SK-N-SH (cell line): Measurements from ENCODE around the gene SPO11. TPM values are rescaled to one million over a fixed set of nuclear protein-coding genes. Genes with fewer than 3 reads are reported as not detected.

Source experiments
- CTCF ChIA-PET: fragments of 300-600, 350-600 bp; formaldehyde crosslinking; extraction: SDS; loops from one replicate; lab custom pipeline; 2021; lab: Yijun Ruan, JAX
- POLR2A ChIA-PET: fragments of 350-600 bp; sonication (Branson Sonifier 250); formaldehyde crosslinking; extraction: SDS; loops from one replicate; lab custom pipeline; 2020; ENCODE audit warnings: antibody characterized with exemption, inconsistent platforms; lab: Yijun Ruan, JAX
- DNase-seq: peaks from one replicate; pipeline ENCODE4 v3.0.0; 2012
- H2AFZ ChIP-seq: fragments of 200-600 bp; sonication (generic); 2 replicates; pipeline ENCODE4 v1.8.1; 2016; ENCODE audit warnings: antibody characterized with exemption, mild to moderate bottlenecking, low read depth
- H3F3A ChIP-seq: fragments of 200-600 bp; sonication (generic); replicated peaks from 2 replicates; pipeline ENCODE3; 2016; ENCODE audit warnings: antibody characterized with exemption, mild to moderate bottlenecking; ENCODE audit not compliant: insufficient read depth
- H3K27ac ChIP-seq, 2 experiments: fragments of 200-500 bp in 1 of 2; fragments of 200-600 bp in 1 of 2; sonication (Bioruptor generic) in 1 of 2; sonication (generic), shearing (Covaris generic) in 1 of 2; 2 replicates each; pipeline versions ENCODE4 v1.5.1 to v1.6.1; 2014 to 2016; ENCODE audit warnings: low read depth in 2 of 2, inconsistent platforms in 1 of 2, low read length in 1 of 2, mild to moderate bottlenecking in 1 of 2, mixed read lengths in 1 of 2
- H3K27me3 ChIP-seq: fragments of 200-600 bp; sonication (generic), shearing (Covaris generic); 2 replicates; pipeline ENCODE4 v1.6.1; 2016; ENCODE audit warnings: mixed run types; ENCODE audit not compliant: insufficient read depth
- H3K36me3 ChIP-seq, 2 experiments: fragments of 200-500 bp in 1 of 2; fragments of 200-600 bp in 1 of 2; sonication (Bioruptor generic) in 1 of 2; sonication (generic) in 1 of 2; replicated peaks in 1 of 2; 2 replicates each; pipeline versions ENCODE3 to v1.5.1; 2014 to 2016; ENCODE audit warnings: low read length in 1 of 2, mild to moderate bottlenecking in 1 of 2; ENCODE audit not compliant: insufficient read depth in 2 of 2, control insufficient read depth in 1 of 2
- H3K4me1 ChIP-seq, 2 experiments: fragments of 200-500 bp in 1 of 2; fragments of 200-600 bp in 1 of 2; sonication (Bioruptor generic) in 1 of 2; sonication (generic), shearing (Covaris generic) in 1 of 2; 2 replicates each; pipeline versions ENCODE4 v1.5.1 to v1.6.1; 2014 to 2016; ENCODE audit warnings: low read depth in 1 of 2, low read length in 1 of 2, mixed run types in 1 of 2; ENCODE audit not compliant: insufficient read depth in 2 of 2, control insufficient read depth in 1 of 2
- H3K4me2 ChIP-seq: fragments of 200-600 bp; sonication (generic), shearing (Covaris generic); 2 replicates; pipeline ENCODE4 v1.6.1; 2017; ENCODE audit warnings: mixed run types
- H3K4me3 ChIP-seq, 2 experiments: fragments of 200-500 bp in 1 of 2; fragments of 200-600 bp in 1 of 2; sonication (Bioruptor generic) in 1 of 2; sonication (generic), shearing (Covaris generic) in 1 of 2; 2 replicates each; pipeline versions ENCODE4 v1.5.1 to v1.8.1; 2014 to 2016; ENCODE audit warnings: low read depth in 2 of 2, inconsistent platforms in 1 of 2, low read length in 1 of 2, mild to moderate bottlenecking in 1 of 2, mixed read lengths in 1 of 2, moderate library complexity in 1 of 2
- H3K79me2 ChIP-seq: fragments of 200-600 bp; sonication (generic); 2 replicates; pipeline ENCODE4 v1.8.1; 2017; ENCODE audit warnings: mild to moderate bottlenecking; ENCODE audit not compliant: insufficient read depth
- H3K9ac ChIP-seq: fragments of 200-600 bp; sonication (generic); 2 replicates; pipeline ENCODE4 v1.6.1; 2017; ENCODE audit warnings: mixed run types
- H3K9me2 ChIP-seq: fragments of 200-600 bp; sonication (generic); 2 replicates; pipeline ENCODE4 v1.6.1; 2017; ENCODE audit warnings: mixed run types
- H3K9me3 ChIP-seq: fragments of 200-600 bp; sonication (generic); 2 replicates; pipeline ENCODE4 v1.6.1; 2017; ENCODE audit warnings: mixed run types, mild to moderate bottlenecking, moderate library complexity
- H4K20me1 ChIP-seq: fragments of 200-600 bp; sonication (generic); 2 replicates; pipeline ENCODE4 v1.6.1; 2017; ENCODE audit warnings: mild to moderate bottlenecking, mixed run types; ENCODE audit not compliant: insufficient read depth
- FOXM1 ChIP-seq: IDR thresholded peaks from 2 replicates; pipeline ENCODE4 v1.4.0; 2012; ENCODE audit warnings: low read depth, mild to moderate bottlenecking
- GABPA ChIP-seq: IDR thresholded peaks from 2 replicates; pipeline ENCODE4 v1.4.0; 2012; ENCODE audit warnings: low read depth, mild to moderate bottlenecking
- GATA2 ChIP-seq: sonication (generic); formaldehyde crosslinking; IDR thresholded peaks from 2 replicates; pipeline ENCODE4 v1.5.0; 2020; ENCODE audit warnings: mild to moderate bottlenecking, missing genetic modification reagents
- MXI1 ChIP-seq: IDR thresholded peaks from 2 replicates; pipeline ENCODE4 v1.6.1; 2012; ENCODE audit warnings: mild to moderate bottlenecking, low read depth, low read length, improper control_type of control experiment
- NRF1 ChIP-seq: IDR thresholded peaks from 2 replicates; pipeline ENCODE4 v1.6.1; 2012; ENCODE audit warnings: low read depth, mild to moderate bottlenecking, low read length
- POLR2AphosphoS5 ChIP-seq: IDR thresholded peaks from 2 replicates; pipeline ENCODE4 v1.6.1; 2012; ENCODE audit warnings: low read depth, low read length
- RAD21 ChIP-seq: IDR thresholded peaks from 2 replicates; pipeline ENCODE4 v1.6.1; 2012; ENCODE audit warnings: mild to moderate bottlenecking, low read length
- RCOR1 ChIP-seq: fragments of 150-350 bp; IDR thresholded peaks from 2 replicates; pipeline ENCODE4 v1.6.1; 2017; ENCODE audit warnings: antibody characterized with exemption, low read length
- SIN3A ChIP-seq: IDR thresholded peaks from 2 replicates; pipeline ENCODE4 v1.6.1; 2012; ENCODE audit warnings: low read depth, mild to moderate bottlenecking, low read length, moderate library complexity, borderline replicate concordance
- TEAD4 ChIP-seq: IDR thresholded peaks from 2 replicates; pipeline ENCODE4 v1.4.0; 2012; ENCODE audit warnings: mild to moderate bottlenecking, borderline replicate concordance; ENCODE audit not compliant: insufficient read depth
- YY1 ChIP-seq: IDR thresholded peaks from 2 replicates; pipeline ENCODE4 v1.4.0; 2012; ENCODE audit warnings: low read depth, mild to moderate bottlenecking
- WGBS: methylation state at CpG from one replicate; pipeline ENCODE4 v1.1.6; 2017; ENCODE audit warnings: low lambda C conversion rate; 5-methylcytosine and 5-hydroxymethylcytosine counted together
- polyA plus RNA-seq, 3 experiments: library from polyadenylated mRNA; depleted of rRNA; stranded (reverse); fragments of >200 nt; gene quantifications; 2 replicates each; pipeline ENCODE4 v1.2.3, GENCODE V29; 2012
- TF ChIP-seq, protein P1 (sequence below): IDR thresholded peaks from 2 replicates; pipeline ENCODE4 v1.4.0; 2012; ENCODE audit warnings: low read depth, borderline replicate concordance
- TF ChIP-seq, protein P2 (sequence below): IDR thresholded peaks from 2 replicates; pipeline ENCODE4 v1.4.0; 2012; ENCODE audit warnings: low read depth, borderline replicate concordance
- TF ChIP-seq, protein P3 (sequence below): fragments of 150-350 bp; IDR thresholded peaks from 2 replicates; pipeline ENCODE4 v1.6.1; 2017; ENCODE audit warnings: antibody characterized with exemption, low read length, low read depth, borderline replicate concordance

SPO11 gene
- polyA plus RNA-seq, 1 of the 3 experiments (the other 2 are of a cell fraction) = not detected

- TF ChIP-seq, protein P1, sequence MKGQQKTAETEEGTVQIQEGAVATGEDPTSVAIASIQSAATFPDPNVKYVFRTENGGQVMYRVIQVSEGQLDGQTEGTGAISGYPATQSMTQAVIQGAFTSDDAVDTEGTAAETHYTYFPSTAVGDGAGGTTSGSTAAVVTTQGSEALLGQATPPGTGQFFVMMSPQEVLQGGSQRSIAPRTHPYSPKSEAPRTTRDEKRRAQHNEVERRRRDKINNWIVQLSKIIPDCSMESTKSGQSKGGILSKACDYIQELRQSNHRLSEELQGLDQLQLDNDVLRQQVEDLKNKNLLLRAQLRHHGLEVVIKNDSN = no peak
- TF ChIP-seq NRF1 = no peak
- no peak for TF ChIP-seq FOXM1
- no peak for TF ChIP-seq RAD21
- TF ChIP-seq, protein P2, sequence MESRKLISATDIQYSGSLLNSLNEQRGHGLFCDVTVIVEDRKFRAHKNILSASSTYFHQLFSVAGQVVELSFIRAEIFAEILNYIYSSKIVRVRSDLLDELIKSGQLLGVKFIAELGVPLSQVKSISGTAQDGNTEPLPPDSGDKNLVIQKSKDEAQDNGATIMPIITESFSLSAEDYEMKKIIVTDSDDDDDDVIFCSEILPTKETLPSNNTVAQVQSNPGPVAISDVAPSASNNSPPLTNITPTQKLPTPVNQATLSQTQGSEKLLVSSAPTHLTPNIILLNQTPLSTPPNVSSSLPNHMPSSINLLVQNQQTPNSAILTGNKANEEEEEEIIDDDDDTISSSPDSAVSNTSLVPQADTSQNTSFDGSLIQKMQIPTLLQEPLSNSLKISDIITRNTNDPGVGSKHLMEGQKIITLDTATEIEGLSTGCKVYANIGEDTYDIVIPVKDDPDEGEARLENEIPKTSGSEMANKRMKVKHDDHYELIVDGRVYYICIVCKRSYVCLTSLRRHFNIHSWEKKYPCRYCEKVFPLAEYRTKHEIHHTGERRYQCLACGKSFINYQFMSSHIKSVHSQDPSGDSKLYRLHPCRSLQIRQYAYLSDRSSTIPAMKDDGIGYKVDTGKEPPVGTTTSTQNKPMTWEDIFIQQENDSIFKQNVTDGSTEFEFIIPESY = no peak
These were observed 3.8 kb upstream of the SPO11 start (continued) for GRCh38 chr20:57325632-57326356.

GRCh38 chr20:57326667-57327455 is 2.7 kb upstream of the SPO11 start:
- 0 out of 2 replicates have a peak, but pooled peaks cover 3% of the 10 kb centered on the region for H3K27me3 ChIP-seq
- no peak overlapping the region for H3K9ac ChIP-seq
- H3F3A ChIP-seq = no peaks in the 10 kb centered on the region
- H3K36me3 ChIP-seq = no peaks in the 10 kb centered on the region
- ChIA-PET CTCF (interaction anchor here (1.0 to 14.4 kb wide), 4 partner anchors 15 to 235 kb away, joined by 3 to 128 read pairs (median 42); no protein-coding TSS in a partner anchor), POLR2A (no interaction called here)
- H3K4me1 ChIP-seq = peaks cover 0 to 6% of the 10 kb centered on the region in 2 experiments; a peak in 1 of 4 replicates
- H3K4me3 ChIP-seq = no peak overlapping the region
- H3K79me2 ChIP-seq = no peaks in the 10 kb centered on the region
- H2AFZ ChIP-seq = no peak overlapping the region
- H3K9me3 ChIP-seq = no peaks in the 10 kb centered on the region
- H3K4me2 ChIP-seq = no peak overlapping the region
- H4K20me1 ChIP-seq = no peaks in the 10 kb centered on the region
- no peak for DNase-seq
- TF ChIP-seq GABPA (no peak), TEAD4 (no peak), POLR2AphosphoS5 (no peak), MXI1 (no peak), SIN3A (no peak), RCOR1 (no peak), YY1 (no peak), GATA2 (CRISPR knock-in tag) (no peak), FOXM1 (no peak)
- TF ChIP-seq, protein P2 = no peak
- TF ChIP-seq, protein P3, sequence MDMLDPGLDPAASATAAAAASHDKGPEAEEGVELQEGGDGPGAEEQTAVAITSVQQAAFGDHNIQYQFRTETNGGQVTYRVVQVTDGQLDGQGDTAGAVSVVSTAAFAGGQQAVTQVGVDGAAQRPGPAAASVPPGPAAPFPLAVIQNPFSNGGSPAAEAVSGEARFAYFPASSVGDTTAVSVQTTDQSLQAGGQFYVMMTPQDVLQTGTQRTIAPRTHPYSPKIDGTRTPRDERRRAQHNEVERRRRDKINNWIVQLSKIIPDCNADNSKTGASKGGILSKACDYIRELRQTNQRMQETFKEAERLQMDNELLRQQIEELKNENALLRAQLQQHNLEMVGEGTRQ = no peak
- H3K9me2 ChIP-seq = no peaks in the 10 kb centered on the region
- H3K27ac ChIP-seq = no peak overlapping the region
- WGBS = 47% methylated on average over 8 of the region's 8 CpGs
